Measurements from ENCODE around the gene ABR.
"Not testable (repeated sequence)": the region's sequence is repeated elsewhere in the genome, so short reads cannot be mapped to it uniquely, and the experiment has no call there.

ABR gene

DNA sequence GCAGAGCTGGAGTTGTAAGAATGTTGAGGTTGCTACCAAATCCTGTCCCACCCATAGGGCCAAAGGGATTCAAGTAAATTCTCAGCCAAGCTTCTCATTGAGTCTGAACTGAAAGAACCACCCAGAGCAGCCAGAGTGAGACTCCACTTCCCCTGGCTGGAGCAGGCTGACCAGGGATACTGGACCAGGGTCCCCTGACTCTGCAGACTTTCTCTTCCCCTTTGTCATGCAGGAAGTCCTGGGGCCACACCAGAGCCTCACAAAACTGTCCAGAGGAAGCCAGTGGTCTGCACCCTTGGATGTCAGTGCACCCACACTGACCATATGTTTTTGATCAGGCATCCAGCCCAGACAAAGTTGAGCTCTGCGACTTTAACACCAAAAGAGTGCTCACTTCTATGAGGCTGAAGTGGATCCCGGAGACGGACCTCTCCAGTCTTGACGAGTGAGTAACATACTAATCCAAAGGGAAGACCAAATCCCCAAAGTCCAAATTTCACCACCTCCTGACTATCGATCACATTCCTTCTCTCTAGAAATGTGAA, 204.3 kb downstream of the ABR start:
- DNase-seq, result no peak

GRCh38 chr17:974778-975177, 205.0 kb downstream of the ABR start:
- DNase-seq, result not testable (repeated sequence)

GRCh38 chr17:973053-973452, 206.7 kb downstream of the ABR start:
- DNase-seq, result no peak

- DNase-seq, result not testable (repeated sequence)
Observed at GRCh38 chr17:971861-972260, 207.9 kb downstream of the ABR start.

DNA sequence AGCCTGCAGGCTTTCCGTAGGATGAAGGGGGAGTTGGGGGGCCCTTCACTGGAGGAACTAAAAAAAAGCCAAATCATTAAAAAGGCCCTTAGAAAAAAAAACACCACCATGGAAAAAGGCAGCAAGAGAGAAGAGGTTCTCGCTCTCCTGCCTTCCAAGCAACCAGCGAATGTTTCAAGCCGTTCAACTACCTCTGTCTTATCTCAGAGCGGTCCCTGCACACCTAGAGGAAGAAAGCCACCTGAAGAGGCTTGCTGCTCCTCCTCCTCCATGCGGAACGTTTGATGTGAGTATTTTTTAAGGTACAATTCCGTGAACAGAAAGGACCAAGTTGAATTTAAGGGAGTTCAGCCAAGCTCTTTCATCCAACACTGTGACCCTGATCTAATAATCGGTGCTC, 209.4 kb downstream of the ABR start:
- no peak for DNase-seq

GRCh38 chr17:969811-970355, 209.9 kb downstream of the ABR start:
- no peak for DNase-seq

- DNase-seq, result no peak
Observed at GRCh38 chr17:968812-969730, 210.7 kb downstream of the ABR start.

DNA sequence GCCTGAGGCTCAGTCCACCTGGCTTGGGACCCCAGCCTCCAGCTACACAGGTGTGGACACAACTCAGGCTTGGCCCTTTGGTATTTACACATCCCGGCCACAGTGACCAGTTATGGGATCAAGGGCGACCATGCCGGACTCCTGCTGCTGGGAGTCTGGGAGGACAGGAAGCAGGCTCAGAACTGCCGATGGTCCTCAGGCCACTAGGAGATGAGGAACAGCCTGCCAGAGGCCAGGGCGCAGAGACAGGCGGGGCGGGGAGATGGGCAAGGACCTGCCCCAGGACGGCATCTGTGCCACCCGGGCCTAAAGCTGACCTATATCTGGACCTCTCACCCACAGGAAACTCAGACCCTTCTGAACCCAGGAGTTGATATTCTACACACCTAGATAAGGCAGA, 212.7 kb downstream of the ABR start:
- DNase-seq, result no peak

DNA sequence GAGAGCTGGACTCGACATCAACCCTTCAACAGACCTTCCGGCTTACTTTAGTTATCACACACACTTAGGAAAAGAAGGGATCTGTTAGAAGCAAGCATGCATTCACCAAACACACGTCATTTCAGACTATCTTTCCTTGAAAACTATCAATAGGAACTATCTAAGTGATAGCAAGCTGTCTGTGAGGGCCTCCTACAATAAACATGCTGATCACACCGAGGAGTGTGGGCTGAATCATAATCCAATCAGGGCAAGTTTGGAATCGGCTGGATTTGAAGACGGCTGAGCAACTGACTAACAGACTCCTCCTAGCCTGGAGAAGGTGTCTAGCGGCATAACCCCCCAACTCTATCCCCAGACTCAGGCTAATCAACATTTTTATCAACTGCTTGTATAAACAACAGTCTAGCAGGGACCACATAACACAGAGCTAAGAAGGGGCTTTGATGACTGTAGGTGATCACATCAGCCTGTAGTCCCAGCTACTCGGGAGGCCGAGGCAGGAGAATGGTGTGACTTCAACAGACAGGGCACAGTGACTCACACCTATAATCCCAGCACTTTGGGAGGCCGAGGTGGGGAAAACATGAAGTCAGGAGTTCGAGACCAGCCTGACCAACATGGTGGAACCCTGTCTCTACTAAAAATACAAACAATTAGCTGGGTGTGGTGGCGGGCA, 214.3 kb downstream of the ABR start:
- DNase-seq, result no peak

DNA sequence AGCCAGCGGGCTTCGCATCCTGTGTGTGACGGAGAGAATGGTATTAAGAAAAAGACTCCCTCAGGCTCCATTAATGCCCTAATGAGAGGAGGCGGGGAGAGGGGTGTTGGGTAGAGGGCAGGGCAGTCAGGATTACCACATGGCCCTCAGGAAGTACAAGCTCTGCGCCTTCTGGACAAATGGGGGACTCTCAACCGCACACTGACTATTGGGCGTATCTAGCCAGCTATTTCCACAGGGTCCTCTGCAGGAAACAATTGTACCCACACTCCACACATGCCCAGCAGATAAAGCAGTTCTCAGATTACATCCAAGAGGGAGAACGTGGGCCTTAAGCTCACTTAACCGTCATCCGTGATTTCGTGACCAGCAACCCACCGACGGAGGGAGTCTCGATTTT, 214.9 kb downstream of the ABR start:
- no peak for DNase-seq

DNA sequence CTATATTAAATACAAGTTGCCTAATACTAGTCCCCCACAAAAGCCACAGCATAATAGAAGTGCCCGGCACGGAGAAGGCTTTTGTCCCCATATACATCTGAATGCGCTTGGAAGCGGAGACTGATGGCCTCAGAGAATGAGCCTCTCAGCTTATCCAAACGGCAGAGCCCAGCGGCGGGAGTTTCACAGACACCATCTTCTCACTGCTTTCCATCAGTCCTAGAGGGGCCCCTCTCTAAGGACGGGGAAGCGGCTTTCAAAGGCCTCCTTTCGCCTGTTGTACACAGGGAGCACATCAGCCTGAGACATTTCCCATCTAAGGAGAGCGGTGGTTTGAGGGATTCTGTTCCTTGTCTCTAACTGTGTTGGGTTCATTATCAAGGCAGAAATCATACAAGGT, 217.1 kb downstream of the ABR start:
- DNase-seq, result no peak

- DNase-seq, result no peak
Observed at GRCh38 chr17:962166-962565, 217.6 kb downstream of the ABR start.

DNA sequence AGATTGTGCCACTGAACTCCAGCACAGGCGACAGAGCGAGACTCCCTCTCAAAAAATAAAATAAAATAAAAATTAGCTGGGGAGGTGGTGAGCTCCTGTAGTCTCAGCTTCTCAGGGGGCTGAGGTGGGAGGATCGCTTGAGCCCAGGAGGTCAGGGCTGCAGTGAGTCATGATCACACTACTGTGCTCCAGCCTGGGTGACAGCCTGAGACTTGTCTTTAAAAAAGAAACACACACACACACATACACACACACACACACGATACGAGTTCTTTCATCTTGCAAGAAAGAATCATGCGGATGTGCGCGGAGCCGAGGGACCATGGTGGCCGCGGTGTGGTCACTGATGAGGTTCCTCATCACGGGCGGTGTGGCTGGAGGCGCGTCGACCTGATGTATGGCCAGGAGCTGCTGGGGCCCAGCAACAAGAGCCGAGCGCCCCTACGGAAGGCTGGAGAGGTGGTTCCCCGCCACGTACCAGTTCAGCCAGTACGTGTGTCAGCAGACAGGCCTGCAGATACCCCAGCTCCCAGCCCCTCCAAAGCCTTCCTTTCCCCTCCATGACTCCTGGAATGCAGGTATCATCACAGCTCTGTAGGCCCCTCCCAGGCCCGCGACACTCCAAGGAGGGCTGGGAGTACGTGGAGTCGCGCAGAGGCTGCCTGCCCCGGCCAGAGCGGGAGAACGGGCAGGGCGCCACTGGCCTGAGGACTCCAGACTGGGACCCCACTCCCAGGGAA, 220.9 kb downstream of the ABR start:
- no peak for DNase-seq

- DNase-seq, result no peak
Observed at GRCh38 chr17:957856-958421, 221.8 kb downstream of the ABR start.

GRCh38 chr17:956905-957304, 222.9 kb downstream of the ABR start:
- no peak for DNase-seq

DNA sequence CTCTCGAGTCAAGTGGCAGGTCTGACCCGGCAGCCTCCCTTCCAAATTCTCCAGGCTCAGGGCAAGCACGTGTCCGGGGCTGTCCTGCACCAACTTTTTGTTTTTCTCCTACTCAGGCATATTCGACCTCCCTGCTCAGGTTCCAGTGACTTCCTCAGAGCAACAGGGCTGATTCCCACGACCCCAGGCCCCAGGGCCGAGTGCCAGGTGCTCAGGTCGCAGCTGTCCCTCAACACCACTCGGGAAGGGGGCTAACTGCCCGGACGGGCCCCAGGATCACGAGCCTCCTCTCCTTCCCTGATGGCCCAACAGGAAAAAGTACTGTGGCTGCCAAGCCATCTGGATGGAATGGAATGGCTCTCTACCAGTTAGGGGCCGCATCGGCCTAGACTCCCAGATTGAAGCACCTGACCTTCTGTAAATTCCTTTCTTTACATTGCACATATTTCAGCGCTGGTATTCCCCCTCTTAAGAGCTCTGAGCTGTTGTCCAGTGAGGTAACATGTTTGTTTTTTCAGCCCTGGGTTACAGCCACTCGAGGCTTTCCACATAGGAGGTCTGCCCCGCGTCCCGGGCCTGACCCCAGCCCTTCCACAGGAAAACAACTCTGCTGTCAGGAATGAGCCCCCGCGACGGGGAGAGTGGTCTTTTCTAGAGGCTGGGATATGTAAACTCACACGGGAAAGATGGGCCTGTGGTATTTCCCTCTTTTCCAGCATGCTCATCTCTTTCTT, 225.2 kb downstream of the ABR start:
- no peak for DNase-seq

- no peak for DNase-seq
Observed at GRCh38 chr17:953767-954166, 226.0 kb downstream of the ABR start.

All from Kasumi-1 (cell line).